ENCODE data around the gene SLC27A3.

DNA sequence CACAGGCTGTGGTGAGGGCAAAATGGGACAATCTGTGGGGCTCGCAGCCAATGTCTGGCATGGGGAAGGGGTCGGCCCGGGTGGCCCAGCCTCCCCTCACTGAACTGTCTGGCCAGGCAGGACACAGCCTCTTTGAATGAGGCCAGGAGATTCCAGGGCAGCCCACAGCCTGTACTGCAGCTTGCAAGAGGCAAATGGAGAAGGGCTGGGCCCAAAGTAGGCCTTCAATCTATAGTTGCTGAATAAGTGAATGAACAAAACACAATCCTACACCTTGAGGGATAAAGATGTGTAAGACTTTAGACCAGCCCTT lies 23.2 kb downstream of the SLC27A3 start:
- TF ChIP-seq, protein P1, sequence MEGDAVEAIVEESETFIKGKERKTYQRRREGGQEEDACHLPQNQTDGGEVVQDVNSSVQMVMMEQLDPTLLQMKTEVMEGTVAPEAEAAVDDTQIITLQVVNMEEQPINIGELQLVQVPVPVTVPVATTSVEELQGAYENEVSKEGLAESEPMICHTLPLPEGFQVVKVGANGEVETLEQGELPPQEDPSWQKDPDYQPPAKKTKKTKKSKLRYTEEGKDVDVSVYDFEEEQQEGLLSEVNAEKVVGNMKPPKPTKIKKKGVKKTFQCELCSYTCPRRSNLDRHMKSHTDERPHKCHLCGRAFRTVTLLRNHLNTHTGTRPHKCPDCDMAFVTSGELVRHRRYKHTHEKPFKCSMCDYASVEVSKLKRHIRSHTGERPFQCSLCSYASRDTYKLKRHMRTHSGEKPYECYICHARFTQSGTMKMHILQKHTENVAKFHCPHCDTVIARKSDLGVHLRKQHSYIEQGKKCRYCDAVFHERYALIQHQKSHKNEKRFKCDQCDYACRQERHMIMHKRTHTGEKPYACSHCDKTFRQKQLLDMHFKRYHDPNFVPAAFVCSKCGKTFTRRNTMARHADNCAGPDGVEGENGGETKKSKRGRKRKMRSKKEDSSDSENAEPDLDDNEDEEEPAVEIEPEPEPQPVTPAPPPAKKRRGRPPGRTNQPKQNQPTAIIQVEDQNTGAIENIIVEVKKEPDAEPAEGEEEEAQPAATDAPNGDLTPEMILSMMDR (IDR thresholded peaks at IDR 0.05), result no peak
- no peak for TF ChIP-seq POLR2A (IDR thresholded peaks at IDR 0.05)
- no peak for TF ChIP-seq EP300 (IDR thresholded peaks at IDR 0.05)
- TF ChIP-seq POLR2AphosphoS5 (IDR thresholded peaks at IDR 0.05), result no peak

All from suprapubic skin (tissue), 4 donors.